Subcutaneous abdominal adipose tissue (tissue), 5 donors: ENCODE measurements around the gene CHAC1.

Experiments
- H3K27ac ChIP-seq: one replicate; pipeline ENCODE4 v1.7.0; 2013; ENCODE audit warnings: low read depth, mild to moderate bottlenecking, inconsistent platforms, low read length, moderate library complexity
- H3K27me3 ChIP-seq, 5 donors: one replicate each; pipeline ENCODE4 v1.7.0; 2013; ENCODE audit warnings: low read length in 5 of 5, inconsistent platforms in 1 of 5; ENCODE audit not compliant: control insufficient read depth in 5 of 5, insufficient read depth in 4 of 5
- H3K36me3 ChIP-seq, 5 donors: one replicate each; pipeline ENCODE4 v1.7.0; 2013; ENCODE audit warnings: low read length in 5 of 5; ENCODE audit not compliant: control insufficient read depth in 5 of 5, insufficient read depth in 5 of 5
- H3K4me1 ChIP-seq, 5 donors: one replicate each; pipeline ENCODE4 v1.7.0; 2013; ENCODE audit warnings: low read length in 5 of 5, mild to moderate bottlenecking in 3 of 5, moderate library complexity in 1 of 5; ENCODE audit not compliant: control insufficient read depth in 5 of 5, insufficient read depth in 5 of 5
- H3K4me3 ChIP-seq, 5 donors: one replicate each; pipeline ENCODE4 v1.7.0; 2013; ENCODE audit warnings: low read length in 5 of 5, low read depth in 1 of 5
- H3K9ac ChIP-seq, 5 donors: one replicate each; pipeline ENCODE4 v1.7.0; 2013; ENCODE audit warnings: low read length in 5 of 5, mild to moderate bottlenecking in 4 of 5, moderate library complexity in 3 of 5
- H3K9me3 ChIP-seq, 5 donors: one replicate each; pipeline ENCODE4 v1.7.0; 2013; ENCODE audit warnings: low read length in 5 of 5; ENCODE audit not compliant: control insufficient read depth in 5 of 5
- donor health status: healthy.
- donor health status: healthy.
- donor health status: healthy.
- donor health status: healthy.
- donor health status: healthy.

CHAC1 gene

GRCh38 chr15:40978562-40978961 lies 25.3 kb downstream of the CHAC1 start:
- H3K36me3 ChIP-seq = peaks cover 16 to 79% (median 72%) of the 10 kb centered on the region in 5 donors

GRCh38 chr15:40981186-40981585 lies 27.9 kb downstream of the CHAC1 start:
- no peak overlapping the region for H3K4me3 ChIP-seq
- H3K9ac ChIP-seq = no peak overlapping the region
- no peaks in the 10 kb centered on the region for H3K27me3 ChIP-seq
- H3K27ac ChIP-seq = no peak overlapping the region
- peaks cover 25 to 99% (median 95%) of the 10 kb centered on the region in 5 donors for H3K36me3 ChIP-seq
- H3K9me3 ChIP-seq = no peaks in the 10 kb centered on the region
- H3K4me1 ChIP-seq = peaks cover 0 to 31% (median 11%) of the 10 kb centered on the region in 5 donors

More at GRCh38 chr15:40978562-40978961, 25.3 kb downstream of the CHAC1 start:
- Histone ChIP-seq H3K4me3 (no peak overlapping the region), H3K27ac (no peak overlapping the region), H3K4me1 (peaks cover 0 to 26% (median 12%) of the 10 kb centered on the region in 5 donors), H3K9me3 (no peaks in the 10 kb centered on the region), H3K27me3 (no peaks in the 10 kb centered on the region), H3K9ac (no peak overlapping the region)

GRCh38 chr15:40982855-40983254 lies 29.6 kb downstream of the CHAC1 start:
- no peaks in the 10 kb centered on the region for H3K9me3 ChIP-seq
- H3K27ac ChIP-seq = no peak overlapping the region
- H3K4me3 ChIP-seq = no peak overlapping the region
- peaks cover 0 to 31% (median 12%) of the 10 kb centered on the region in 5 donors for H3K4me1 ChIP-seq
- H3K9ac ChIP-seq = no peak overlapping the region
- H3K27me3 ChIP-seq = no peaks in the 10 kb centered on the region
- H3K36me3 ChIP-seq = peaks cover 33 to 100% (median 94%) of the 10 kb centered on the region in 5 donors

GRCh38 chr15:40984406-40984805 lies 31.1 kb downstream of the CHAC1 start:
- Histone ChIP-seq H3K4me3 (no peak overlapping the region), H3K4me1 (peaks cover 0 to 31% (median 12%) of the 10 kb centered on the region in 5 donors), H3K27ac (no peak overlapping the region), H3K9ac (no peak overlapping the region), H3K9me3 (no peaks in the 10 kb centered on the region), H3K27me3 (no peaks in the 10 kb centered on the region), H3K36me3 (peaks cover 32 to 98% (median 82%) of the 10 kb centered on the region in 5 donors)

- Histone ChIP-seq H3K9ac (no peak overlapping the region), H3K9me3 (no peaks in the 10 kb centered on the region), H3K36me3 (peaks cover 32 to 94% (median 79%) of the 10 kb centered on the region in 5 donors), H3K27me3 (no peaks in the 10 kb centered on the region), H3K4me3 (no peak overlapping the region), H3K4me1 (peaks cover 0 to 31% (median 12%) of the 10 kb centered on the region in 5 donors), H3K27ac (no peak overlapping the region)
Measured at GRCh38 chr15:40984964-40985363, 31.7 kb downstream of the CHAC1 start.

GRCh38 chr15:40985541-40986330 lies 32.5 kb downstream of the CHAC1 start:
- no peak overlapping the region for H3K4me3 ChIP-seq
- H3K4me1 ChIP-seq = peaks cover 0 to 31% (median 12%) of the 10 kb centered on the region in 5 donors
- H3K9me3 ChIP-seq = no peaks in the 10 kb centered on the region
- H3K9ac ChIP-seq = no peak overlapping the region
- no peak overlapping the region for H3K27ac ChIP-seq
- H3K27me3 ChIP-seq = no peaks in the 10 kb centered on the region
- peaks cover 34 to 87% (median 71%) of the 10 kb centered on the region in 5 donors for H3K36me3 ChIP-seq

GRCh38 chr15:40986820-40987219 lies 33.5 kb downstream of the CHAC1 start:
- H3K9me3 ChIP-seq = no peaks in the 10 kb centered on the region
- peaks cover 0 to 23% (median 6%) of the 10 kb centered on the region in 5 donors for H3K4me1 ChIP-seq
- no peak overlapping the region for H3K9ac ChIP-seq
- H3K27ac ChIP-seq = no peak overlapping the region
- no peak overlapping the region for H3K4me3 ChIP-seq
- no peaks in the 10 kb centered on the region for H3K27me3 ChIP-seq
- H3K36me3 ChIP-seq = peaks cover 31 to 80% (median 64%) of the 10 kb centered on the region in 5 donors

GRCh38 chr15:40988156-40988555 lies 34.9 kb downstream of the CHAC1 start:
- Histone ChIP-seq H3K9me3 (no peaks in the 10 kb centered on the region), H3K27ac (no peak overlapping the region), H3K9ac (no peak overlapping the region), H3K36me3 (peaks cover 25 to 67% (median 51%) of the 10 kb centered on the region in 5 donors), H3K4me3 (no peak overlapping the region), H3K4me1 (peaks cover 0 to 9% (median 0%) of the 10 kb centered on the region in 5 donors), H3K27me3 (no peaks in the 10 kb centered on the region)

GRCh38 chr15:40990080-40990479 lies 36.8 kb downstream of the CHAC1 start:
- no peak overlapping the region for H3K9ac ChIP-seq
- peaks cover 22 to 59% (median 42%) of the 10 kb centered on the region in 5 donors for H3K36me3 ChIP-seq
- H3K27ac ChIP-seq = no peak overlapping the region
- no peak overlapping the region for H3K4me3 ChIP-seq
- peaks cover 0 to 8% (median 0%) of the 10 kb centered on the region in 5 donors for H3K4me1 ChIP-seq
- H3K27me3 ChIP-seq = no peaks in the 10 kb centered on the region
- no peaks in the 10 kb centered on the region for H3K9me3 ChIP-seq

- Histone ChIP-seq H3K36me3 (peaks cover 27 to 59% (median 41%) of the 10 kb centered on the region in 5 donors), H3K4me3 (no peak overlapping the region), H3K9ac (no peak overlapping the region)
Measured at GRCh38 chr15:40990789-40991188, 37.5 kb downstream of the CHAC1 start.

More at GRCh38 chr15:40990789-40991188, 37.5 kb downstream of the CHAC1 start:
- H3K27ac ChIP-seq = no peak overlapping the region
- no peaks in the 10 kb centered on the region for H3K9me3 ChIP-seq
- peaks cover 0 to 8% (median 0%) of the 10 kb centered on the region in 5 donors for H3K4me1 ChIP-seq
- no peaks in the 10 kb centered on the region for H3K27me3 ChIP-seq
